Measurements from ENCODE around the gene AQP11.
A peak's percentile ranks its signal among the peaks of the same experiment; 100 is the strongest.
"Not testable (repeated sequence)": the region's sequence is repeated elsewhere in the genome, so short reads cannot be mapped to it uniquely, and the experiment has no call there.

Gene AQP11

GRCh38 chr11:77568916-77569675, 20.7 kb upstream of the AQP11 start:
- DNase-seq = no peak
- Histone ChIP-seq H3K27me3 (replicated peaks) (no peaks in the 10 kb centered on the region), H3K27ac (no peak overlapping the region), H3K36me3 (replicated peaks) (no peaks in the 10 kb centered on the region), H3K4me3 (ENCODE audit: low read depth, low read length) (no peak overlapping the region)
- TF ChIP-seq CTCF (IDR thresholded peaks at IDR 0.05; ENCODE audit: low read depth, low read length, missing control alignments) = no peak
- in situ Hi-C loops (cut with HindIII; ENCODE audit: low pct_ligation_motif_present, low sequenced_read_pairs) = no loop called here

- in situ Hi-C loops (cut with HindIII; ENCODE audit: low pct_ligation_motif_present, low sequenced_read_pairs) = no loop called here
These were observed 20.1 kb upstream of the AQP11 start for GRCh38 chr11:77569676-77570070.

GRCh38 chr11:77570896-77571295, 18.9 kb upstream of the AQP11 start:
- H3K4me3 ChIP-seq (ENCODE audit: low read depth, low read length); H3K27ac ChIP-seq; DNase-seq; H3K27me3 ChIP-seq (replicated peaks); H3K36me3 ChIP-seq (replicated peaks); in situ Hi-C loops (cut with HindIII; ENCODE audit: low pct_ligation_motif_present, low sequenced_read_pairs): not testable (repeated sequence)

More at GRCh38 chr11:77569676-77570070, 20.1 kb upstream of the AQP11 start:
- Histone ChIP-seq H3K36me3 (replicated peaks) (no peaks in the 10 kb centered on the region), H3K4me3 (ENCODE audit: low read depth, low read length) (no peak overlapping the region), H3K27me3 (replicated peaks) (no peaks in the 10 kb centered on the region), H3K27ac (no peak overlapping the region)
- DNase-seq = no peak
- TF ChIP-seq CTCF (IDR thresholded peaks at IDR 0.05; ENCODE audit: low read depth, low read length, missing control alignments) = no peak

- DNase-seq; H3K27ac ChIP-seq; H3K36me3 ChIP-seq (replicated peaks); in situ Hi-C loops (cut with HindIII; ENCODE audit: low pct_ligation_motif_present, low sequenced_read_pairs); H3K4me3 ChIP-seq (ENCODE audit: low read depth, low read length); H3K27me3 ChIP-seq (replicated peaks): not testable (repeated sequence)
These were observed 14.3 kb upstream of the AQP11 start for GRCh38 chr11:77575428-77575827.

- Histone ChIP-seq H3K27me3 (replicated peaks) (no peaks in the 10 kb centered on the region), H3K4me3 (ENCODE audit: low read depth, low read length) (no peak overlapping the region), H3K27ac (no peak overlapping the region), H3K36me3 (replicated peaks) (no peaks in the 10 kb centered on the region)
- no peak for DNase-seq
- in situ Hi-C loops (cut with HindIII; ENCODE audit: low pct_ligation_motif_present, low sequenced_read_pairs) = no loop called here
- TF ChIP-seq CTCF (IDR thresholded peaks at IDR 0.05; ENCODE audit: low read depth, low read length, missing control alignments) = no peak
These were observed 8.9 kb upstream of the AQP11 start for GRCh38 chr11:77580712-77581337.

GRCh38 chr11:77589181-77589520, 602 bp upstream of the AQP11 start:
- Histone ChIP-seq H3K27ac (no peak overlapping the region), H3K27me3 (replicated peaks) (no peaks in the 10 kb centered on the region), H3K4me3 (ENCODE audit: low read depth, low read length) (peak overlapping the region; percentile 66), H3K36me3 (replicated peaks) (no peaks in the 10 kb centered on the region)
- no peak for DNase-seq
- in situ Hi-C loops (cut with HindIII; ENCODE audit: low pct_ligation_motif_present, low sequenced_read_pairs) = no loop called here
- no peak for TF ChIP-seq CTCF (IDR thresholded peaks at IDR 0.05; ENCODE audit: low read depth, low read length, missing control alignments)
